ENCODE data around the gene IL1RAPL1.

- TF ChIP-seq POLR2A (IDR thresholded peaks at IDR 0.05) (no peak), POLR2AphosphoS5 (IDR thresholded peaks at IDR 0.05) (no peak), CTCF (IDR thresholded peaks at IDR 0.05) (no peak)
Observed at GRCh38 chrX:29542152-29542551, 954.9 kb downstream of the IL1RAPL1 start.

All from breast epithelium (tissue), 3 donors.